Gastrocnemius medialis (tissue), 4 donors: ENCODE results near the gene UPF1. TPM values are rescaled to one million over a fixed set of nuclear protein-coding genes. Genes with fewer than 3 reads are reported as not detected.

ENCODE experiments used
- ATAC-seq, 2 donors: fragments of 150-250 bp; one replicate each; pipeline ENCODE4 v1.9.1; 2016
- DNase-seq, 2 donors: peaks; one replicate each; pipeline ENCODE4 v3.0.0-alpha.2; 2019
- H3K27ac ChIP-seq, 4 donors: fragments of 200-600 bp; sonication (generic); 1 replicate in 1 of 4; 2 replicates in 3 of 4; pipeline ENCODE4 v1.5.1; 2016 to 2018; ENCODE audit warnings: mild to moderate bottlenecking in 2 of 4, moderate library complexity in 1 of 4
- H3K27me3 ChIP-seq, 3 donors: fragments of 200-600 bp; sonication (generic) in 2 of 3; 1 replicate in 1 of 3; 2 replicates in 2 of 3; pipeline versions ENCODE4 v1.5.1 to v1.6.0; 2016 to 2019; ENCODE audit warnings: mild to moderate bottlenecking in 1 of 3, moderate library complexity in 1 of 3
- H3K36me3 ChIP-seq, 2 donors: fragments of 200-600 bp; sonication (generic) in 1 of 2; one replicate each; pipeline ENCODE4 v1.5.1; 2017 to 2018
- H3K4me1 ChIP-seq, 2 donors: fragments of 200-600 bp; sonication (generic) in 1 of 2; one replicate each; pipeline ENCODE4 v1.5.1; 2016 to 2017; ENCODE audit warnings: mild to moderate bottlenecking in 2 of 2
- H3K4me3 ChIP-seq, 4 donors: fragments of 200-600 bp; sonication (generic) in 3 of 4; 1 replicate in 1 of 4; 2 replicates in 3 of 4; pipeline ENCODE4 v1.5.1; 2016 to 2019; ENCODE audit warnings: mild to moderate bottlenecking in 2 of 4
- H3K9me3 ChIP-seq, 3 donors: fragments of 200-600 bp; sonication (generic) in 2 of 3; 1 replicate in 1 of 3; 2 replicates in 2 of 3; pipeline ENCODE4 v1.5.1; 2016 to 2019
- CTCF ChIP-seq, 5 experiments: fragments of 450-650 bp in 3 of 5; fragments of 200-600 bp in 2 of 5; sonication (generic) in 2 of 5; IDR thresholded peaks in 4 of 5; conservative IDR thresholded peaks in 1 of 5; 1 replicate in 4 of 5; 2 replicates in 1 of 5; pipeline ENCODE4 v1.5.1; 2016 to 2019; ENCODE audit warnings: antibody characterized with exemption in 5 of 5, mild to moderate bottlenecking in 3 of 5, moderate library complexity in 3 of 5
- POLR2A ChIP-seq, 2 donors: fragments of 450-650 bp; IDR thresholded peaks; one replicate each; pipeline ENCODE4 v1.6.1; 2017; ENCODE audit warnings: antibody characterized with exemption in 2 of 2, mild to moderate bottlenecking in 2 of 2, moderate library complexity in 2 of 2
- in situ Hi-C, 4 donors: fragments of 200-750 bp; cut with MboI; loops; one replicate each; pipeline versions ENCODE4 v1.15.0 to v1.8.0; 2017; ENCODE audit warnings: low sequenced_read_pairs in 4 of 4
- intact Hi-C: fragments of 100-400 bp; cut with DNase I; formaldehyde crosslinking; loops from one replicate; pipeline ENCODE4 v1.15.1; 2023; ENCODE audit warnings: low total_unique reads
- total RNA-seq, 4 donors: library from RNA; depleted of rRNA; stranded (reverse); fragments of >200 nt; gene quantifications; one replicate each; pipeline versions ENCODE4 v1.1.0 to v1.2.3, GENCODE V29; 2016

Gene UPF1
- total RNA-seq, 4 donors from 2014 or later = 26.0 to 64.9 (median 46.4) TPM

GRCh38 chr19:18883526-18884304 is 52.0 kb downstream of the UPF1 start:
- TF ChIP-seq POLR2A (IDR thresholded peaks at IDR 0.05) = no peak
- Histone ChIP-seq H3K9me3 (no peaks in the 10 kb centered on the region), H3K4me1 (no peaks in the 10 kb centered on the region), H3K27ac (no peak overlapping the region), H3K4me3 (no peak overlapping the region), H3K27me3 (no peaks in the 10 kb centered on the region), H3K36me3 (no peaks in the 10 kb centered on the region)
- intact Hi-C loops = no loop called here
- in situ Hi-C loops = no loop called here
- no peak for DNase-seq
- no peak for ATAC-seq

GRCh38 chr19:18886972-18887371 is 55.2 kb downstream of the UPF1 start:
- Histone ChIP-seq H3K4me3 (no peak overlapping the region), H3K4me1 (no peaks in the 10 kb centered on the region), H3K9me3 (no peaks in the 10 kb centered on the region), H3K27ac (no peak overlapping the region), H3K36me3 (no peaks in the 10 kb centered on the region), H3K27me3 (no peaks in the 10 kb centered on the region)
- no peak for TF ChIP-seq CTCF (IDR thresholded peaks at IDR 0.05 in 4 of 5, conservative IDR thresholded peaks at IDR 0.05 in 1 of 5)
- no peak for TF ChIP-seq POLR2A (IDR thresholded peaks at IDR 0.05)
- in situ Hi-C loops = no loop called here
- intact Hi-C loops = no loop called here
- no peak for ATAC-seq
- DNase-seq = no peak

GRCh38 chr19:18889949-18890745 is 58.4 kb downstream of the UPF1 start:
- Histone ChIP-seq H3K27me3 (no peaks in the 10 kb centered on the region), H3K36me3 (no peaks in the 10 kb centered on the region), H3K4me3 (no peak overlapping the region), H3K9me3 (no peaks in the 10 kb centered on the region), H3K4me1 (peaks cover 8 to 21% of the 10 kb centered on the region in 2 donors), H3K27ac (no peak overlapping the region)
- intact Hi-C loops (loop anchor here (10.0 kb wide), 1 partner anchor 145 kb away; the partner anchor contains the start of genes ARMC6 and SUGP2), in situ Hi-C loops (no loop called here)
- ATAC-seq (no peak), DNase-seq (no peak)
- TF ChIP-seq CTCF (IDR thresholded peaks at IDR 0.05 in 4 of 5, conservative IDR thresholded peaks at IDR 0.05 in 1 of 5) (no peak), POLR2A (IDR thresholded peaks at IDR 0.05) (no peak)

GRCh38 chr19:18893587-18894253 is 62.0 kb downstream of the UPF1 start:
- DNase-seq (peak in 1 of 2 donors; percentile 37), ATAC-seq (peak; percentile 30 to 38)
- Histone ChIP-seq H3K27ac (peak overlapping the region; percentile 48 to 74 (median 60)), H3K27me3 (no peaks in the 10 kb centered on the region), H3K36me3 (no peaks in the 10 kb centered on the region), H3K4me3 (peak overlapping the region in 3 of 4 donors; percentile 28 to 58 (median 55)), H3K9me3 (no peaks in the 10 kb centered on the region), H3K4me1 (peaks cover 8 to 31% of the 10 kb centered on the region in 2 donors)
- intact Hi-C loops = loop anchor here (2.0 to 10.0 kb wide), 2 partner anchors 25 to 141 kb away; partner anchors contain the start of genes ARMC6, COPE, DDX49 and SUGP2
- in situ Hi-C loops = no loop called here
- TF ChIP-seq CTCF (IDR thresholded peaks at IDR 0.05 in 4 of 5, conservative IDR thresholded peaks at IDR 0.05 in 1 of 5) (no peak), POLR2A (IDR thresholded peaks at IDR 0.05) (no peak)
